Breast epithelium (tissue), 3 donors: ENCODE data around the gene MGAT5B.

Experiments
- CTCF ChIP-seq, 3 donors: fragments of 450-650 bp; IDR thresholded peaks; one replicate each; pipeline ENCODE4 v1.5.1; 2016 to 2017; ENCODE audit warnings: antibody characterized with exemption in 3 of 3, mild to moderate bottlenecking in 3 of 3, moderate library complexity in 3 of 3
- POLR2A ChIP-seq: fragments of 450-650 bp; IDR thresholded peaks from one replicate; pipeline ENCODE4 v1.6.1; 2016; ENCODE audit warnings: antibody characterized with exemption, mild to moderate bottlenecking, moderate library complexity
- POLR2AphosphoS5 ChIP-seq, 3 donors: sonication (generic); formaldehyde crosslinking; IDR thresholded peaks; one replicate each; pipeline ENCODE4 v1.6.1; 2017; ENCODE audit warnings: antibody characterized with exemption in 3 of 3

GRCh38 chr17:76925441-76925891 lies 57.3 kb downstream of the MGAT5B start:
- no peak for TF ChIP-seq CTCF (IDR thresholded peaks at IDR 0.05)
- TF ChIP-seq POLR2A = no peak
- TF ChIP-seq POLR2AphosphoS5 (IDR thresholded peaks at IDR 0.05) = no peak
